ENCODE results near the gene LRRC30.
"Not testable (repeated sequence)": the region's sequence is repeated elsewhere in the genome, so short reads cannot be mapped to it uniquely, and the experiment has no call there.

LRRC30 gene

DNA sequence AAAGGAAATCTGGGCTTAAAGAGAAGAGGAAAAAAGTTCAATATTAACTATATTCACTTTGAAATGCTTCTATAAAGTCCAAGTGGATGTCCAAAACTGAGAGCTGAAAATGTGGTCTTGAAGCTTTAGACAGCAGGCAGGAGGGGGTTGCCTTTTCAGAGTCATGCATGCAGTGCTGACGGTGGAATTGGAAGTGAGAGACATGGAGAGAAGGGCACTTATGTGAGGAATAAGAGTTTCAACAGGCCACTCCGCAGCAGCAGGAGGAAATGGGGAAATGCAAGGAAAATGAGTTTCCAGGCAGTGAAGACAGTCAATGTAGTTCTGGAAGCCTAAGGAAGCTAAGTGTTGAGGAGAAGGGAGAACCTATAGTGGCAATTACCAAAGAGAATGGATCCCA, 33.0 kb upstream of the LRRC30 start:
- TF ChIP-seq, protein P1, sequence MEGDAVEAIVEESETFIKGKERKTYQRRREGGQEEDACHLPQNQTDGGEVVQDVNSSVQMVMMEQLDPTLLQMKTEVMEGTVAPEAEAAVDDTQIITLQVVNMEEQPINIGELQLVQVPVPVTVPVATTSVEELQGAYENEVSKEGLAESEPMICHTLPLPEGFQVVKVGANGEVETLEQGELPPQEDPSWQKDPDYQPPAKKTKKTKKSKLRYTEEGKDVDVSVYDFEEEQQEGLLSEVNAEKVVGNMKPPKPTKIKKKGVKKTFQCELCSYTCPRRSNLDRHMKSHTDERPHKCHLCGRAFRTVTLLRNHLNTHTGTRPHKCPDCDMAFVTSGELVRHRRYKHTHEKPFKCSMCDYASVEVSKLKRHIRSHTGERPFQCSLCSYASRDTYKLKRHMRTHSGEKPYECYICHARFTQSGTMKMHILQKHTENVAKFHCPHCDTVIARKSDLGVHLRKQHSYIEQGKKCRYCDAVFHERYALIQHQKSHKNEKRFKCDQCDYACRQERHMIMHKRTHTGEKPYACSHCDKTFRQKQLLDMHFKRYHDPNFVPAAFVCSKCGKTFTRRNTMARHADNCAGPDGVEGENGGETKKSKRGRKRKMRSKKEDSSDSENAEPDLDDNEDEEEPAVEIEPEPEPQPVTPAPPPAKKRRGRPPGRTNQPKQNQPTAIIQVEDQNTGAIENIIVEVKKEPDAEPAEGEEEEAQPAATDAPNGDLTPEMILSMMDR (IDR thresholded peaks at IDR 0.05; ENCODE audit: low read depth, low read length): no peak
- in situ Hi-C loops (cut with HindIII; ENCODE audit: low sequenced_read_pairs): no loop called here
- H3K4me3 ChIP-seq (ENCODE audit: low read depth, low read length): no peak overlapping the region
- no peak for DNase-seq (ENCODE audit: low read depth, low spot score)

DNA sequence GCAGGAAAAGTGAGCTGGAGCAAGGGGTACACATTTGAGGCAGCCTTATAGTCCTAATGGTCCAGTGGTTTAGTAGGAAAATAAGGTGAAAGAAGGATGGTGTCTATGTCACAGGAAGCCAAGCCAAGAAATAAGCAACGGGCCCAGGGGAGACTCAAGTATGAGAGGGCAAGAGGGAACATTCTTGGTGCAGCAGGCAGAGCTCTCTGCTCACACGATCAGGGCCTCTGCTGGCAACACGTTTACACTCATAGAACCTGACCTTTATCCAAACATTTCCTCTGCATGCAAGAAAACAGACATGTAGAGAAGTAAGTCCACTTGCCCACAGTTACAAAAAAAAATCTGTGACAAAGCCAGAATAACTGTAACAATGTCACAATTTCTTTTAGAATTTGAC, 32.6 kb upstream of the LRRC30 start:
- no peak for DNase-seq (ENCODE audit: low read depth, low spot score)
- in situ Hi-C loops (cut with HindIII; ENCODE audit: low sequenced_read_pairs): no loop called here
- TF ChIP-seq, protein P1 (IDR thresholded peaks at IDR 0.05; ENCODE audit: low read depth, low read length): no peak
- no peak overlapping the region for H3K4me3 ChIP-seq (ENCODE audit: low read depth, low read length)

DNA sequence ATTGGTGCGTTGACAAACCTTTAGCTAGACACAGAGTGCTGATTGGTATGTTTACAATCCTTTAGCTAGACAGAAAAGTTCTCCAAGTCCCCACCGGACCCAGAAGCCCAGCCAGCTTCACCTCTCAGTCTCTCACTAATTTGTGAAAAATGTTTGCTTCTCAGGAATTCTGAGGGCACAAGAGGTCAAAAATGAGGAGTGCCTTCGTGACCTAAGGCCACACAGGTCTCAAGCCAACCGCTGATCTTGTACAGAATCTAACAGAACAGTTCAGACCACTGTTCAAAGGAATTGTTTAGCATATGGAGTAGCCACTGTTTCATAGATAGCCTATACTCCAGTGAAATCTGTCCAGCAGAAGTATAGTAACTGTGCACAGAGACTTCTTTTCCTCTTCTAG, 29.8 kb upstream of the LRRC30 start:
- TF ChIP-seq, protein P1 (IDR thresholded peaks at IDR 0.05; ENCODE audit: low read depth, low read length): no peak
- H3K4me3 ChIP-seq (ENCODE audit: low read depth, low read length): no peak overlapping the region
- in situ Hi-C loops (cut with HindIII; ENCODE audit: low sequenced_read_pairs): no loop called here
- DNase-seq (ENCODE audit: low read depth, low spot score): no peak

DNA sequence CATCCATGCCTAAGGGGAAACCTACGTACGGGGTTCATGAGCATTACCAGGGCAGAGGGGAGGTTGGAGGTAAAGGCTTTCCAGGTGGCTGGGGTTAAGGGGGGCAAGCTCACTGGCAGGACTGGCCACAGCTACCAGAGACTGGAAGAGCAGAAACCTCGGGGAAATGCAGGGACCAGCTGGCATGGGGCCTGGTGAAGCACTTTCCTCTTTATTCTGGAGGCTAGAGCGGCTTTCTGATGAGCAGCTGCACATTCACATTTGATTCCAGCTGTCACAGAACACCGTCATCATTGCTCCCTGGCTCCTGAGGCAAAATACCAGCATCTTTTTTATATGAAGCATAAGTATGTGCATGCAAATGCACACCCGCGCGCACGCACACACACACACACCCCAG, 28.7 kb upstream of the LRRC30 start:
- no peak for DNase-seq (ENCODE audit: low read depth, low spot score)
- TF ChIP-seq, protein P1 (IDR thresholded peaks at IDR 0.05; ENCODE audit: low read depth, low read length): no peak
- in situ Hi-C loops (cut with HindIII; ENCODE audit: low sequenced_read_pairs): no loop called here
- no peak overlapping the region for H3K4me3 ChIP-seq (ENCODE audit: low read depth, low read length)

DNA sequence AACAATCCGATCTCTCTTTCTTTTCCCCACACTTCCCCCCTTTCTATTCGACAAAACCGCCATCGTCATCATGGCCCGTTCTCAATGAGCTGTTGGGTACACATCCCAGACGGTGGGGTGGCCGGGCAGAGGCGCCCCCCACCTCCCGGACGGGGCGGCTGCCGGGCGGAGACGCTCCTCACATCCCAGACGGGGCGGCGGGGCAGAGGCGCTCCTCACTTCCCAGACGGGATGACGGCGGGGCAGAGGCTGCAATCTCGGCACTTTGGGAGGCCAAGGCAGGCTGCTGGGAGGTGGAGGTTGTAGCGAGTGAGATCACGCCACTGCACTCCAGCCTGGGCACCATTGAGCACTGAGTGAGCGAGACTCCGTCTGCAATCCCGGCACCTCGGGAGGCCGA, 27.3 kb upstream of the LRRC30 start:
- DNase-seq (ENCODE audit: low read depth, low spot score); H3K4me3 ChIP-seq (ENCODE audit: low read depth, low read length); in situ Hi-C loops (cut with HindIII; ENCODE audit: low sequenced_read_pairs): not testable (repeated sequence)

DNA sequence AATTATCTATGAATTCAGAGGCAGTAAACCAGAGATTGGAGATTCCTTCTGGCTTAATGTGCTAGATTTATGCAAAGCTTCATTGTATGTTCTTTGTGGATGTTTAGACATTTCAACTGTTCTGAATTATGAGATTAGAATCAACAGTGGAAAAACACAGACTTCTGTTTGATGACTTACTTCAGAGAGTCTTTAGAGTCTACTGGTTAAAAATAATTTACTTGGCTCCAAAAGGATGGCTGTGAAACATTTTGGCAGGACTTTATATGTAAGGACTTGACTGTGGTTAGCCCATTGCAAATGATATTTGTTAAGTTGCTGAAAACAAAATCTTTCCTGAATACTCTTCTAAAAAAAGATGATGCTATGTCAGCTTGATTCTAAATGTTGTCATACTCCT, 25.5 kb upstream of the LRRC30 start:
- TF ChIP-seq, protein P1 (IDR thresholded peaks at IDR 0.05; ENCODE audit: low read depth, low read length): no peak
- no peak overlapping the region for H3K4me3 ChIP-seq (ENCODE audit: low read depth, low read length)
- DNase-seq (ENCODE audit: low read depth, low spot score): no peak
- in situ Hi-C loops (cut with HindIII; ENCODE audit: low sequenced_read_pairs): no loop called here

DNA sequence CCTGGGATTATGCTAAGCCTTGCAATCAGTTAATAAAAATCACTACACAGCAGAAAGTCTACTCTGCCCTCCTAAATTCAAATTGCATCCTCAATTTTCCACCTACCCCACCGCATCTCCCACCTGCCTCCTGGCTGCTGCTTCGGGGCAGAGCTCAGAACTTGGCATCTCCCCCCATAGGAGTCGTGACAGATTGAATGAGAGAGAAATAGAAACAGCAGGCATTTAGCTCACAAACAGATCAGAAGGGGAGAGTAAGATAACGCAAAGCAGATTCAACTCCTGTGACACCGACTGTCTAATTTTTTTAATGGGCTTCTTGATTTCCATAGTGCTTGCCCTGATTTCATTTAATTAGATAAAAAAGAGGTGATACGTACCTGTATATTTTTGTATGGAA, 24.7 kb upstream of the LRRC30 start:
- H3K4me3 ChIP-seq (ENCODE audit: low read depth, low read length): no peak overlapping the region
- TF ChIP-seq, protein P1 (IDR thresholded peaks at IDR 0.05; ENCODE audit: low read depth, low read length): no peak
- in situ Hi-C loops (cut with HindIII; ENCODE audit: low sequenced_read_pairs): no loop called here
- DNase-seq (ENCODE audit: low read depth, low spot score): no peak

All from astrocyte of the spinal cord (primary cell).